Measurements from ENCODE around the gene XRCC4.

DNA sequence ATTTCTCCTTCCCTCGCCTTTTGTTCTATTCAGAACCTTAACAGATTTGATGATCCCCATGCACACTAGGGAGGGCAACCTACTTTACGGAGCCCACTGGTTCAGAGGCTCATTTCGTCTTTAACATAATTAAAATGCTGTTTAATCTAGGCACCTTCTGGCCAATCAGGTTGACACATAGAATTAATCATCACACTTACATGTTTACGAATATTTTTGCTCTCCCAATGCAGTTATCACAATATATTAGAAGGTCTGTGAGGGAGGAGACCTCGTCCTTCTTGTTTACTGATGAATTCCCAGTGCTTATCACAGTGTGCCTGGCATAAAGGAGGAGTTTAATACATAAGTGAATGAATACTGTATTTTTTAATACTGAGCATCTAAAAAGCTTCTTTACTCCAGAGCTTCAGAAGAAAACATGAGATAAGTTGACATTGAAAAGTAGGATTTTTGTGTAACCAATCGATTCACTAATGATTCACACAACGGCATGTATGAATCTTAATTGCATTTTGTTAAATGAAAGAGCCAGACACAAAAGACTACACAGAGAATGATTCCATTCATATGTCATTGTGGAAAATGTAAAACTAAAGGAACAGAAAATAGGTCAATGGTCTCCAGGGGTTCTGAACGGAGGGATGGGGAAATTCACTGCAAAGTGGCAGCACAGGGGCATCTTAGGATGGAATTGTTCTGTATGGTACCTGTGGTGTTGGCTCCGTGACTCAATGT, 315.6 kb downstream of the XRCC4 start:
- TF ChIP-seq TARDBP (IDR thresholded peaks at IDR 0.05): no peak
- TF ChIP-seq FOXM1 (IDR thresholded peaks at IDR 0.05; ENCODE audit: borderline replicate concordance): no peak
- no peak for TF ChIP-seq SUZ12 (IDR thresholded peaks at IDR 0.05)
- no peak for TF ChIP-seq L3MBTL2 (conservative IDR thresholded peaks at IDR 0.05)
- TF ChIP-seq FOXA1 (IDR thresholded peaks at IDR 0.05): no peak
- TF ChIP-seq ARNT (IDR thresholded peaks at IDR 0.05): no peak
- TF ChIP-seq, protein P1, sequence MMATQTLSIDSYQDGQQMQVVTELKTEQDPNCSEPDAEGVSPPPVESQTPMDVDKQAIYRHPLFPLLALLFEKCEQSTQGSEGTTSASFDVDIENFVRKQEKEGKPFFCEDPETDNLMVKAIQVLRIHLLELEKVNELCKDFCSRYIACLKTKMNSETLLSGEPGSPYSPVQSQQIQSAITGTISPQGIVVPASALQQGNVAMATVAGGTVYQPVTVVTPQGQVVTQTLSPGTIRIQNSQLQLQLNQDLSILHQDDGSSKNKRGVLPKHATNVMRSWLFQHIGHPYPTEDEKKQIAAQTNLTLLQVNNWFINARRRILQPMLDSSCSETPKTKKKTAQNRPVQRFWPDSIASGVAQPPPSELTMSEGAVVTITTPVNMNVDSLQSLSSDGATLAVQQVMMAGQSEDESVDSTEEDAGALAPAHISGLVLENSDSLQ (IDR thresholded peaks at IDR 0.05): no peak
- TF ChIP-seq FOXK2 (IDR thresholded peaks at IDR 0.05): no peak
